DND-41 (cell line): ENCODE results near the gene LFNG.

ENCODE experiments used
- ATAC-seq: fragments of 200-7000 bp; cut with Tn5 transposase; 3 replicates; pipeline ENCODE4 v1.9.1; 2021; ENCODE audit warnings: low read depth; ENCODE audit not compliant: insufficient read depth
- DNase-seq: peaks from one replicate; pipeline ENCODE4 v3.0.0-alpha.2; 2020
- H2AFZ ChIP-seq: 2 replicates; pipeline ENCODE4 v1.6.0; 2012; ENCODE audit warnings: low read depth, low read length
- H3K27ac ChIP-seq: 2 replicates; pipeline ENCODE4 v1.5.1; 2012; ENCODE audit warnings: low read length, inconsistent platforms
- H3K27me3 ChIP-seq: fragments of 200-600 bp; sonication (generic); 2 replicates; pipeline ENCODE4 v1.6.0; 2012; ENCODE audit warnings: low read length, mild to moderate bottlenecking, inconsistent platforms; ENCODE audit not compliant: insufficient read depth, poor library complexity
- H3K36me3 ChIP-seq: 2 replicates; pipeline ENCODE4 v1.5.1; 2012; ENCODE audit warnings: low read length, inconsistent platforms; ENCODE audit not compliant: insufficient read depth
- H3K4me1 ChIP-seq: 2 replicates; pipeline ENCODE4 v1.5.1; 2012; ENCODE audit warnings: mild to moderate bottlenecking, low read length; ENCODE audit not compliant: insufficient read depth
- H3K4me2 ChIP-seq: 2 replicates; pipeline ENCODE4 v1.6.0; 2012; ENCODE audit warnings: mild to moderate bottlenecking, moderate library complexity, low read length, inconsistent platforms; ENCODE audit not compliant: insufficient read depth
- H3K4me3 ChIP-seq, 2 experiments: fragments of 200-600 bp in 1 of 2; shearing (Covaris generic) in 1 of 2; 2 replicates each; pipeline ENCODE4 v1.5.1; 2012 to 2016; ENCODE audit warnings: inconsistent platforms in 2 of 2, low read length in 2 of 2, mild to moderate bottlenecking in 2 of 2, low read depth in 1 of 2, moderate library complexity in 1 of 2
- H3K79me2 ChIP-seq: 2 replicates; pipeline ENCODE4 v1.6.0; 2012; ENCODE audit warnings: low read length, inconsistent platforms; ENCODE audit not compliant: insufficient read depth
- H3K9ac ChIP-seq: 2 replicates; pipeline ENCODE4 v1.6.0; 2012; ENCODE audit warnings: low read depth, mild to moderate bottlenecking, inconsistent platforms, low read length, moderate library complexity
- H3K9me3 ChIP-seq: 2 replicates; pipeline ENCODE4 v1.5.1; 2012; ENCODE audit warnings: low read length, moderate library complexity, mild to moderate bottlenecking, inconsistent platforms; ENCODE audit not compliant: insufficient read depth, severe bottlenecking
- H4K20me1 ChIP-seq: 2 replicates; pipeline ENCODE4 v1.6.0; 2012; ENCODE audit warnings: low read length; ENCODE audit not compliant: insufficient read depth
- CTCF ChIP-seq: IDR thresholded peaks from 2 replicates; pipeline ENCODE4 v1.5.1; 2012; ENCODE audit warnings: borderline replicate concordance, low read length, moderate library complexity, mild to moderate bottlenecking; ENCODE audit not compliant: poor library complexity, severe bottlenecking; ENCODE audit errors: extremely low read depth
- EZH2 ChIP-seq: IDR thresholded peaks from 3 replicates; pipeline ENCODE4 v1.6.1; 2012; ENCODE audit warnings: borderline replicate concordance, low read depth, mild to moderate bottlenecking, moderate library complexity, low read length, inconsistent platforms; ENCODE audit not compliant: severe bottlenecking

LFNG gene

GRCh38 chr7:2554661-2555111, 35.1 kb downstream of the LFNG start:
- peaks cover 5% of the 10 kb centered on the region for H4K20me1 ChIP-seq
- H3K27me3 ChIP-seq = no peaks in the 10 kb centered on the region
- H3K4me3 ChIP-seq = peak overlapping the region; percentile 87 to 97
- peak overlapping the region; percentile 99 for H3K9ac ChIP-seq
- TF ChIP-seq EZH2 (no peak), CTCF (no peak)
- peaks cover 42% of the 10 kb centered on the region for H3K4me1 ChIP-seq
- ATAC-seq (no peak), DNase-seq (peak; percentile 20)
- H3K27ac ChIP-seq = peak overlapping the region; percentile 100
- H3K4me2 ChIP-seq = peak overlapping the region; percentile 100
- peaks cover 17% of the 10 kb centered on the region for H3K36me3 ChIP-seq
- H3K79me2 ChIP-seq = peaks cover 36% of the 10 kb centered on the region
- H3K9me3 ChIP-seq = no peaks in the 10 kb centered on the region
- peak overlapping the region; percentile 98; the same call in 1 of the 2 replicates for H2AFZ ChIP-seq

DNA sequence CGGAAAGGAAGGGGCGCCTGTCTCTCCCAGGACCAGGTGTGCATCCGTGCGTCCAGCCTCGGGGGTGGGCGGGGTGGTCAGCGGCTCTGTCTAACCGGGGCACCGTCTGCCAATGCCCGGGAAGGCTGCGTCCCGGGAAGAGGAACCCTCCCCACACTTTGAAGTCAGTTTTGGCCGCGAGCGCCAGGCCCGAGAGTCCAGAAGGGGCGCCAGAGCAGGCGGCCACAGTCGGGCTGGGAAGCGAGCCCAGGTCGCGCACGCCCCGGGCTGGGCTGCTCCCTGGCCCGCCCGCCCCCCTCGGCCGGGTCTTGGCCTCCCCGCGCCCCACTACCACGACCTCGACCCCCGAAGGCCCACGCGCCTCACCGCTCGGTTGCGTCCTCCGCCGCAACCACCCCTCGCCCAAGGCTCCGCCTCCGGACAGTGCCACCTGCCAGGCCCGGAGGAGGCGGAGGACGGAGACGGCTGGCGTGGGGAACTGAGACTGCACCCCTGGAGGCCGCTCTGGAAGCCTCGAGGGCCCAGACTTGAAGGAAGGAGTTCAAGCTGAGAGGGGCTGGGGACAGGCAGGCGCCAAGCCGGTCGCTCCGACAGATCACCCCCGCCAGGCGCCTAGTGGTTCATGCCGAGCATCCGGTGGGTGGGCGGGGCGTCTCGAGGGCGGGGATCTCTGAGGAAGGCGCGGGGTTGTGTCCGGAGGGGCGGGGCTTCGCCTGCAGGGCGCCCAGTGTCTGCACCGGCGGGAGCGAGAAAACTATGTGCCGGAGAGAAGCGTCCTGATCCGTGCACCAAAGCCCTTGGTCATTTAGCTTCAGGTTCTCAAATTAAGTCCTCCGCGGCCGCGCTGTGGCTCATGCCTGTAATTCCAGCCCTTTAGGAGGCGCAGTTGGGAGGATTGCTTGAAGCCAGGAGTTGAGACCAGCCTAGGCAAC, 35.8 kb downstream of the LFNG start, which contains the start of gene BRAT1:
Gene BRAT1 (minus strand): TSS at position 404 of the 932 bp plus-strand sequence. CDS start 1,093 bp downstream, outside the sequence.
- peak; percentile 95 for DNase-seq
- peak; percentile 85 for ATAC-seq
- Histone ChIP-seq H3K36me3 (peaks cover 14% of the 10 kb centered on the region), H3K9me3 (no peaks in the 10 kb centered on the region), H3K27me3 (no peaks in the 10 kb centered on the region), H3K79me2 (peaks cover 42% of the 10 kb centered on the region), H3K9ac (peak within 1 kb of the TSS; percentile 99), H2AFZ (peak within 1 kb of the TSS; percentile 98), H3K4me1 (peaks cover 49% of the 10 kb centered on the region), H3K27ac (peak within 1 kb of the TSS; percentile 100), H3K4me2 (peak within 1 kb of the TSS; percentile 100), H3K4me3 (peak within 1 kb of the TSS; percentile 87 to 97), H4K20me1 (peaks cover 5% of the 10 kb centered on the region)
- TF ChIP-seq EZH2 = no peak
- TF ChIP-seq CTCF = peak; percentile 30

DNA sequence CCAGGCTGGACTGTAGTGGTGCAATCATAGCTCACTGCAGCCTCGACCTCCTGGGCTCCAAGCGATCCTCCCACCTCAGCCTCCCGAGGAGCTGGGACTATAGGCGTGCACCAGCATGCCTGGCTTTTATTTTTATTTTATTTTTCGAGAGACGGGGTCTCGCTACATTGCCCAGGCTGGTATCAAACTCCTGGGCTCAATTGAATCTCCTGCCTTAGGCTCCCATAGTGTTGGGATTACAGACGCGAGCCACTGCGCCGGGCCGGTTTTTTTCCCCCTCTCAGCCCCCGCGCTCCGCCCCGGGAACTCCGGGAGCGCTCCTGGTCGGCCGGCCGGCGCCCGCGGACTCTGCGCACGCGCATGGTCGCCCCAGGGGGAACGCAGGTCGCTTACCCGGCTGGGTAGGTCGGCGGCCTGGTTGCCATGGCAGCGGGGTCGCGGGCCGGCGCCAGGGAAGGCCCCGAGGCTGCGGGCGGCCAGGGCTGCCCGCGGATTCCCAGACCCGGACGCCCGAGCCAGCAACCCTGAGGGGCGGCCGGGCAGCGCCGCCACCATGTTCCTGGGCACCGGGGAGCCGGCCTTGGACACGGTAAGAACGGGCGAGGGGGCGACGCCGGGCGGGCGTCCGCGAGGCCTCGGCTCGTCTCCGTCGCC, 39.2 kb downstream of the LFNG start, which contains the start of gene IQCE:
Gene IQCE (plus strand): TSS at position 351 of the 654 bp plus-strand sequence. CDS start 203 bp downstream, at position 554.
- no peaks in the 10 kb centered on the region for H3K9me3 ChIP-seq
- peak within 1 kb of the TSS; percentile 60 for H3K9ac ChIP-seq
- peak within 1 kb of the TSS; percentile 54 for H3K27ac ChIP-seq
- peak within 1 kb of the TSS; percentile 86 for H3K4me2 ChIP-seq
- H3K4me3 ChIP-seq = peak within 1 kb of the TSS; percentile 61 to 78; a peak in 3 of 4 replicates
- no peaks in the 10 kb centered on the region for H3K27me3 ChIP-seq
- peaks cover 5% of the 10 kb centered on the region for H4K20me1 ChIP-seq
- H3K4me1 ChIP-seq = peaks cover 41% of the 10 kb centered on the region
- DNase-seq (peak; percentile 92), ATAC-seq (peak; percentile 49)
- peaks cover 24% of the 10 kb centered on the region for H3K79me2 ChIP-seq
- peak within 1 kb of the TSS; percentile 80 for H2AFZ ChIP-seq
- TF ChIP-seq EZH2 (no peak), CTCF (no peak)
- H3K36me3 ChIP-seq = peaks cover 5% of the 10 kb centered on the region; the same call in 1 of the 2 replicates
